ENCODE measurements around the gene OR5H15. TPM values are rescaled to one million over a fixed set of nuclear protein-coding genes. Genes with fewer than 3 reads are reported as not detected.
"Not testable (repeated sequence)": the region's sequence is repeated elsewhere in the genome, so short reads cannot be mapped to it uniquely, and the experiment has no call there.

OR5H15 gene
- not detected for total RNA-seq
- long read RNA-seq, result 0 reads

DNA sequence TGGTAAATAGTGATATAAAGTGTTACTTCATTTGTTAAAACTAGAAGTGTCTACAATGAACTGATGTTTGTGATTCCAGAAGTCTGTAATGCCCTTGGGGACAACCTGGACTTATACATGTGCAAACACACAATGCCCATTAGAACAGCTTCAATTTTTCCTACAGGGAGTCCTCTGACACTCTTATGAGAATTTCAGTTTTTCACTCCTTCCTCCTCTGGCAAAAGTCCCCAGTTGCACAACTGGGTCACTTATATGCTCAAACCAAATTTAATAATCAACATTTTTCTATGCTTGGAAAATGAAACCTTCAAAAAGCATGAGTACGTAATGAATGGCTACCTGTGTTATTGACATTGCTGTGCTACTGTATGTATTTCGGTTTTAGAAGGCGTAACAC lies at the start of gene OR5H15:
OR5H15 (plus strand) TSS at position 301 of the 400 bp plus-strand sequence. CDS start 2,004 bp downstream, outside the sequence.
- ATAC-seq (ENCODE audit: poor library complexity) (no peak), DNase-seq (no peak)

DNA sequence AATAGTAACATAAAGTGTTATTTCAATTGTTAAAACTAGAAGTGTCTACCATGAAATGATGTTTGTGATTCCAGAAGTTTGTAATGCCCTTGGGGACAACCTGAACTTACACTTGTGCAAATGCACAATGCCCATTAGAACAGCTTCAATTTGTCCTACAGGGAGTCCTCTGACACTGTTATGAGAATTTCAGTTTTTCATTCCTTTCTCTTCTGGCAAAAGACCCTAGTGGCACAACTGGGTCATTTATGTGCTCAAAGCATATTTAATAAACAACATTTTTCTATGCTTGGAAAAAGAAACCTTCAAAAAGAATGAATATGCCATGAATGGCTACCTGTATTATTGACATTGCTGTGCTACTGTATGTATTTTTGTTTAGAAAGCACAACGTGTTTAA lies 36.1 kb upstream of the OR5H15 start, which contains the start of gene OR5H1:
OR5H1 (plus strand) TSS at position 301 of the 400 bp plus-strand sequence. CDS start 1,977 bp downstream, outside the sequence.
- intact Hi-C loops (cut with DNase I), result no loop called here
- no peak for ATAC-seq (ENCODE audit: poor library complexity)
- no peak for DNase-seq

More for the DNA sequence above, at the start of gene OR5H15:
- intact Hi-C loops (cut with DNase I), result no loop called here

DNA sequence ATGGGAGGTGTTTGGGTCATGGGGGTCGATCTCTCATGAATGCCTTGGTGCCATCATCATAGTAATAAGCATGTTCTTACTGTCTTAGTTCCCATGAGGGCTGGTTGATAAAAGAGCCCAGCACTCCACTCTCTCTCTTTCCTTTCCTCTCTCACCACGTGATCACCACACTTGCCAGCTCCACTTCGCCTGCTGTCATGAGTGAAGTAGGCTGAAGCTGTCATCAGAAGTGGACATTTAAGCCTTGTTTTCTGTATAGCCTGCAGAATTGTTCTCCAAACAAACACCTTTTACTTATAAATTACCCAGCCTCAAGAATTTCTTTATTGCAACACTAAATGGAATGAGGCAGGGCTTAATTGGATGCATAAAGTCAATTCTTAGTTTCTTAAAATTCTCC lies 29.9 kb upstream of the OR5H15 start:
- intact Hi-C loops (cut with DNase I), result no loop called here
- no peak for DNase-seq
- ATAC-seq (ENCODE audit: poor library complexity), result no peak

DNA sequence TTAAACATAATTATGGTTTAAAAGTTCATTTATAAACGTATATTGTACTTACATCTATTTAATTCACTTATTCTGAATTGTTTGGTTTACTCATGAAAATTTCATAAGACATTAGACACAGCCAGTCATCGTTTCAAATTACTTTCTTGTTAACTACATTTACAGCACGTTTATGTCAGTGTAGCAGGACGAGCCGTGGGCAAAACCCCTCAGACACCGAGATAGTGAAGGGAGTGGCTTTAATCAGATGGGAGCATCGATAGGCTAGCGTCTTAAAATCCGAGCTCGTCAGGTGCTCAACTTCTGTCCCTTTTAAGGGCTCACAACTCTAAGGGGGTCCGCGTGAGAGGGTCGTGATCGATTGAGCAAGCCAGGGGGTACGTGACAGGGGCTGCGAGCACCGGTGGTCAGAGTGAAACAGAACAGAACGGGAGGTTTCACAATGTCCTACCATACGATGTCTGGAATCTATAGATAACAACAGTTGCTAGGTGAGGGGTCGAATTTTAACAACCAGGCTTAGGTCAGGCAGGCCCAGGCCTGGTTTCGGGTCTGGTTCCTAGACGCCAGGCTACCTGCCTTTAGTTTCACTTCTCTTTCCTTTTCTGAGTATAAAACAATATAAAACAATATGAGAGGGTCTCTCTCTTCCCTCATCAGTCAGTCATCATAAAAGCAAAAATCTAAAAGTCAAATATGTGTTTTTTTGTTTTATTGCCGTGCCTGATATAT lies 28.5 kb upstream of the OR5H15 start:
- intact Hi-C loops (cut with DNase I), result not testable (repeated sequence)

DNA sequence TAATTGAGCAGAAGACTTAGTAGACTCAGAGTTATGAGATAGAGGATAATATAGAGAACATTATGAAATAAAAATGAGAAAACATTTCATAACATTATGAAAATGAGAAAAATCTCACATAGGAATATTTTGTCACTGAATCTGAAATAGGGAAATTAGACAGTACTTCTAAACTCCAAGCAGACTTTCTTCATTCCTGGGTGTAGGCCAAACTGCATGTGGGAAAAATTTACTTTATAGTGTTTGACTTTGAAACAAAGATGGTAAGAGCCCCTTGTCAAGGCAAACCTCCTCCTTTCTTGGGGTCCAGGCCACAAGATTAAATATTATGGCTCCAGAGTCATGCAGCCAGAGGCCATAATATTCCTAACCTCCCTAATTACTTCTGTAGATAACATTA lies 26.0 kb upstream of the OR5H15 start:
- ATAC-seq (ENCODE audit: poor library complexity) (no peak), DNase-seq (no peak)
- intact Hi-C loops (cut with DNase I), result no loop called here

More for the DNA sequence above, 28.5 kb upstream of the OR5H15 start:
- DNase-seq; ATAC-seq (ENCODE audit: poor library complexity): not testable (repeated sequence)

DNA sequence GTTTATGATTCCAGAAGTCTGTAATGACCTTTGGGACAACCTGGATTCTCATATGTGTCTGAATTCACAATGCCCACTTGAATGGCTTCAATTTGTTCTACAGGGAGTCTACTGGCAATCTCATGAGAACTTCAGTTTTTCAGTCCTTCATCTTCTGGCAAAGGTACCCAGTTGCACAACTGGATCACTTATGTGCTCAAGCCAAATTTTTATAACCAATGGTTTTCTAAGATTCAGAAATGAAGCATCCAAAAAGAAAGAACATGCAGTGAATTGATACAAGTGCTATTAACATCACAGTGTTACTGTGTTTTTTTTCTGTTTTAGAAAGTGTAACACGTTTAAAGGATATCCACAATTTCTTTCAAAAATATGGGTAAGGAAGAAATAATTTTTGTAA lies 19.3 kb upstream of the OR5H15 start, which contains the start of gene OR5H14:
OR5H14 (plus strand) TSS at position 301 of the 400 bp plus-strand sequence. CDS start 1,907 bp downstream, outside the sequence.
- ATAC-seq (ENCODE audit: poor library complexity) (no peak), DNase-seq (no peak)
- intact Hi-C loops (cut with DNase I), result no loop called here

DNA sequence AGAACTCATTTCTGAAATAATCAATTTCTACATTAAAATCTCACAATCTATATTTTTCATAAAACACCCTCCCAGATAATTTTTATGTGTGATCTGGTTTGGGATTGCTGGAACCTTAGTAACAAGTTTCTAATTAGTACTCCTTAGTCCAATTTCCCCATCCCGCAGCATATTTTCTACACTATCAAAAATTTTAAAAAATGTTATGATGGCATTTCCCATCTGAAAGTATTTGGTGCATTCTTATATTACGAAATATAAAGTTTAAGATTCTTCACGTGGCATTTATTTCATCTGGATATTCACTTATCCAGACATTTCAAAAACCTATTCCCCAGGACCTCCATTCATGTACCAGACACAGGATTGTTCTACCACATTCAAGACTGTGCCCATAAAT lies 17.7 kb upstream of the OR5H15 start:
- DNase-seq (no peak), ATAC-seq (ENCODE audit: poor library complexity) (no peak)
- intact Hi-C loops (cut with DNase I), result no loop called here

DNA sequence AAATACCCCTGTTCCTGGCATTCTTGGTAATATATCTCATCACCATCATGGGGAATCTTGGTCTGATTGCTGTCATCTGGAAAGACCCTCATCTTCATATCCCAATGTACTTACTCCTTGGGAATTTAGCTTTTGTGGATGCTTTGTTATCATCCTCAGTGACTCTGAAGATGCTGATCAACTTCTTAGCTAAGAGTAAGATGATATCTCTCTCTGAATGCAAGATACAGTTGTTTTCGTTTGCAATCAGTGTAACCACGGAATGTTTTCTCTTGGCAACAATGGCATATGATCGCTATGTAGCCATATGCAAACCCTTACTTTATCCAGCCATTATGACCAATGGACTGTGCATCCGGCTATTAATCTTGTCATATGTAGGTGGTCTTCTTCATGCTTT lies 17.0 kb upstream of the OR5H15 start:
- ATAC-seq (ENCODE audit: poor library complexity); intact Hi-C loops (cut with DNase I); DNase-seq: not testable (repeated sequence)

DNA sequence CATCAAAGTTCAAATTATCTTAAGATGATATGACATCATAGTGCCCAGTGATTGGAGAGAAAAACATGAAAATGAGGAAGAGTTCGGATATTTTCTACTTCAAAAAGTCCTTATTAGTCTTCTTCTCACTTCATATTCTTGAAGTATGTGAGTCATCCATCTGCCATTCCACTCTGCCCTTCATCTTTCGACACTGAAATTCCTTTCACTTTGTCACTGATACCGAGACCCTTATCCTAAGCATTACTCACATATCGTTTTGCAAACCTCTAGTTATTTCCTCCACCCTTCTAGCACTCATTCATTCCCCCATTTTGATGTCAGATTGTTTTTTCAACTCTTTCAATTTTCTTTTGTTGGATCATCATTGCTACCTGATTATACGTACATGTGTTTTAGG lies 15.3 kb upstream of the OR5H15 start:
- DNase-seq (no peak), ATAC-seq (ENCODE audit: poor library complexity) (no peak)
- intact Hi-C loops (cut with DNase I), result no loop called here

DNA sequence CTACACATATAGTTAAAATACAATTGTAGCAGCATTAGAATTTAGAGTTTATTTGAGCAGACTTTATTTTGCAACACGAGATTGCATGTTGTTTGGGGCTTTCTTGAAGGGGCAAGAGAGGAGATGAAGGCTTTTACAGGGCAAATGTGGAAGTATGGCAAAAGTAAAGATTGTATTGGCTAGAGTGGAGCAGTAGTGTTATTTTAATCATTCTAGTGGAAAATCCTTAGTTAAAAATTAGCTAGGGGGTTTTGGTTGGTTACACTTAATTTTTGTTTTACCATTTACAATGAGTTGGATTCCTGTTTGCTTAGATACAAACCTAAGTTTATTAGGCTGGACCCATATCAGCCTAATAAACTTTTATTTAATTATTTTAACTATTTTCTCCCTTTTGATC lies 4.6 kb downstream of the OR5H15 start:
- no peak for ATAC-seq (ENCODE audit: poor library complexity)
- DNase-seq, result no peak
- intact Hi-C loops (cut with DNase I), result no loop called here

DNA sequence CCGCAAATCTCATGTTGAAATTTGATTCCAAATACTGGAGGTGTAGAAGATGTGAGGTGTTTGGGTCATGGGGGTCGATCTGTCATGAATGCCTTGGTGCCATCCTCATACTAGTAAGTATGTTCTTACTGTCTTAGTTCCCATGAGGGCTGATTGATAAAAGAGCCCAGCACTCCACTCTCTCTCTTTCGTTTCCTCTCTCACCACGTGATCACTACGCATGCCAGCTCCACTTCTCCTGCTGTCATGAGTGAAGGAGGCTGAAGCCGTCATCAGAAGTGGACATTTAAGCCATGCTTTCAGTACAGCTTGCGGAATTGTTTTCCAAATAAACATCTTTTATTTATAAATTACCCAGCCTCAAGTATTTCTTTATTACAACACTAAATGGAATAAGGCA lies 6.1 kb downstream of the OR5H15 start:
- no peak for ATAC-seq (ENCODE audit: poor library complexity)
- DNase-seq, result no peak
- intact Hi-C loops (cut with DNase I), result no loop called here

DNA sequence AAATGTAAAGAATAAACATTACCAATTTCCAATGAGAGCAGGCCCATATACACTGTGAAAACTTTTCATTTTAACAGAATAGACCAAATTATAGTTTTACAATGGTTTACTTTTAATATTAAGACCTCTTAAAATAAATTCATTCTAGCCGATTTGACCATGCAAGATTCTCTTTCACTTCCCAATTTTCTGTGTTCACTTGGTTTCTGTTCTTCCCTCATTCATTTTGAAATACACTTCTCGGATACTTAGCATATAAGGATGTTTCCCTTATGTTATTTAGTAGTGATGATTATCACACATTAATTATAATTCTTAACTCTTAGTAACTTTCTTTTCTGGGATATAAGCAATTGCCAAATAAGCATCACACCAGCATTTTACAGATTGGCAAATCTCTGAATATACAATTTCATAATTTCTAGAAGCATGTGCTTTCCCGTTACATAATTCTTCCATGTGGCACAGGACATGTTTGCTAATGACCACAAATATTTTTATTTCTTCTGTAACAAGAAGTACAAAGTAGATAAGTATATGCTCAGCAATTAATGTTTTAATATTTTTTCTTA lies 13.9 kb downstream of the OR5H15 start:
- DNase-seq (no peak), ATAC-seq (ENCODE audit: poor library complexity) (no peak)
- intact Hi-C loops (cut with DNase I), result no loop called here

DNA sequence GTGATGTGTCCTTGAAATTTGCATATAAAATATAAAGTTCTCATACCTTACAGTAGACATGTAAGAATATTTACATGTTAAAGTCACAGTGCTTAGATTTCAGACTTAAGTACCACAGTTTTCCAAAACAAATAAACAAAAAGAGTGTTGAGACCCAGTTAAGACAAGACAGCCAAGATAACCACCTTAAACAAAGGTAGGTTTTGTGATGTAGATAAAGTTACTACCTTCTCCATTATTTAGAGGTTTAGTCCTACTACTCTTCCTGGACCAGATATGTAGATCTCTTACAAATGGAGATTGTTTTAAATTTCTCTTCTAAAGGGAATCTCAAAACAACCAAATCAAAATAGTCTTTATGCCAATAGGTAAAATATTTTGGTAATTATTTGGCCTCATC lies 15.7 kb downstream of the OR5H15 start:
- ATAC-seq (ENCODE audit: poor library complexity), result no peak
- DNase-seq, result no peak
- intact Hi-C loops (cut with DNase I), result no loop called here

DNA sequence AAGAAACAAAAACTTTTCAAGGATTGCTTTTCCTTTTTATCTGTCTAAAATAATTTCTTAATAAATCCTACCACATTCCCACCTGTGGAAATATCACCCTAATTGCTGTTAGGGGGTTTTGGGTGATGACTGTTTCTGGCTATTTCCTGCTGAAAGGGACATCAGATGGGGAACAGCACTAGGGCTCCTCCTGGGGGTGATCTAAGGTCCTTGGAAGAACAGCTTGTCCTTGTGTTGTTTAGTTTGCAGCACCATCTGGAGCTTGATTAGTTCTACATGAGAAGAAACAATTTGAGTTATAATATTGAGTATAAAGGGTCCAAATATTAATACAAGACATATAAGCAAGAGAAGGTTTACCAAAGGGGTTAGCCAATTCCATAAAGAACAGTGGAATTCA lies 18.7 kb downstream of the OR5H15 start:
- intact Hi-C loops (cut with DNase I), result no loop called here
- ATAC-seq (ENCODE audit: poor library complexity), result no peak
- DNase-seq, result no peak

DNA sequence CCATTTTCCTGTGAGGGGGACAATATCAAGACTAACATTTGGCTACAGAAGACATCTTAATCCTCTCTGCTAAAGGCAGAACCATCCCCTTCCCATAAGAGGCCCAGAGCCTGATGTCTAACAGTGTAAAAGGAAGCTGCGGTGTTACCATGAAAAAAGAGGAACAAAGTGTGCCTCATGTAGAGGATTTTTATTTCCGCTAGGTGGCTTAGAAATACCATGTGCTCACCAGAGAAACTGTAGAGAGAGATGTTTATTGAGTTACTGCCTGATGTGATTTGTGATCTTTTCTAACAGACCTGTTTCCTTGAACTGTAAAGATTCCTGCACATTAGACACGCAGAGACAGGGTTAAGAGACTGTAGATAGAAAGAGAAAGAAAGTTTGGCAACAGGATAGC lies 22.0 kb downstream of the OR5H15 start:
- ATAC-seq (ENCODE audit: poor library complexity) (no peak), DNase-seq (no peak)
- intact Hi-C loops (cut with DNase I), result no loop called here

DNA sequence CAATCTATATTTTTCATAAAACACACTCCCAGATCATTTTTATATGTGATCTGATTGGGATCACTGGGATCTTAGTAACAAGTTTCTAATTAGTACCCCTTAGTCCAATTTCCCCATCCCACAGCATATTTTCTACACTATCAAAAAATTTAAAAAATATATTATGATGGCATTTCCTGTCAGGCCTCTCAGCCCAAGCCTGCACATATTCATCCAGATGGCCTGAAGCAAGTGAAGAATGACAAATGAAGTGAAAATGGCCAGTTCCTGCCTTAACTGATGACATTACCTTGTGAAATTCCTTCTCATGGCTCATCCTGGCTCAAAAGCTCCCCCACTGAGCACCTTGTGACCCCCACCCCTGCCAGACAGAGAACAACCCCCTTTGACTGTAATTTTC lies 24.4 kb downstream of the OR5H15 start:
- intact Hi-C loops (cut with DNase I); DNase-seq; ATAC-seq (ENCODE audit: poor library complexity): not testable (repeated sequence)

DNA sequence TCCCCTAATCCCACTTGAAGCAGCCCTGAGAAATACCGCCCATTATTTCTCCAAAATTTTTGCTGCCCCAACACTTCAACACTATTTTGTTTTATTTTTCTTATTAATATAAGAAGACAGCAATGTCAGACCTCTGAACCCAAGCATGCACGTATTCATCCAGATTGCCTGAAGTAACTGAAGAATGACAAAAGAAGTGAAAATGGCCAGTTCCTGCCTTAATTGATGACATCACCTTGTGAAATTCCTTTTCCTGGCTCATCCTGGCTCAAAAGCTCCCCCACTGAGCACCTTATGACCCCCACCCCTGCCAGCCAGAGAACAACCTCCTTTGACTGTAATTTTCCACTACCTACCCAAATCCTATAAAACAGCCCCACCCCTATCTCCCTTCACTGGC lies 29.8 kb downstream of the OR5H15 start:
- ATAC-seq (ENCODE audit: poor library complexity); DNase-seq; intact Hi-C loops (cut with DNase I): not testable (repeated sequence)

DNA sequence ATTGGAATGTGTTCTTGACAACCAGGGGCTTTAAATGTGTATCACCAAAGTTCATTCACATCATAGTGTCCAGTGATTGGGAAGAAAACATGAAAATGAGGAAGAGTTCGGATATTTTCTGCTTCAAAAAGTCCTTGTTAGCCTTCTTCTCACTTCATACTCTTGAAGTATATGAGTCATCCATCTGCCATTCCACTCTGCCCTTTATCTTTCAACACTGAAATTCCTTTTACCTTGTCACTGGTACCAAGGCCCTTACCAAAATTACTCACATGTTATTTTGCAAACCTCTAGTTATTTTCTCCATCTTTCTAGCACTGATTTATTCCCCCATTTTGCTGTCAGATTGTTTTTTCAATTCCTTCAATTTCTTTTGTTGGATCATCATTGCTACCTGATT lies 32.5 kb downstream of the OR5H15 start:
- ATAC-seq (ENCODE audit: poor library complexity) (no peak), DNase-seq (no peak)
- intact Hi-C loops (cut with DNase I), result no loop called here

DNA sequence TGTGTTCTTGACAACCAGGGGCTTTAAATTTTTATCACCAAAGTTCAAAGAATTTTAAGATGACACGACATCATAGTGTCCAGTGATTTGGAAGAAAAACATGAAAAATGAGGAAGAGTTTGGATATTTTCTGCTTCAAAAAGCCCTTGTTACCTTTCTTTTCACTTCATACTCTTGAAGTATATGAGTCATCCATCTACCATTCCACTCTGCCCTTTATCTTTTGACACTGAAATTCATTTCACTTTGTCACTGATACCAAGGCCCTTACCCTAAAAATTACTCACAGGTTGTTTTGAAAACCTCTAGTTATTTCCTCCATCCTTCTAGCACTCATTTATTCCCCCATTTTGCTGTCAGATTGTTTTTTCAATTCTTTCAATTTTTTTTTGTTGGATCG lies 42.7 kb downstream of the OR5H15 start:
- no peak for ATAC-seq (ENCODE audit: poor library complexity)
- intact Hi-C loops (cut with DNase I), result no loop called here
- DNase-seq, result no peak

DNA sequence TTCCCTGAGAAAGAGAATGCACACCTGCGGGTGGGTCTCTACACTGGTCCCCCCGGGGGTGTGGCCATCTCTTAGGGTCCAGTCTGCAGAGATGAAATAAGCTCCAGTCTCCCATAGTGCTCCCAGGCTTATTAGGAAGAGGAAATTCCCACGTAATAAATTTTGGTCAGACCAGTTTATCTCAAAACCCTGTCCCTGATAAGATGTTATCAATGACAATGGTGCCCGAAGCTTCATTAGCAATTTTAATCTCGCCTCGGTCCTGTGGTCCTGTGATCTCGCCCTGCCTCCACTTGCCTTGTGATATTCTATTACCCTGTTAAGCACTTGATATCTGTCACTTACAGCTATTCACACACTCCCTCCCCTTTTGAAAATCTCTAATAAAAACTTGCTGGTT lies 46.8 kb downstream of the OR5H15 start:
- ATAC-seq (ENCODE audit: poor library complexity) (no peak), DNase-seq (no peak)
- intact Hi-C loops (cut with DNase I), result loop anchor here (2.0 kb wide), 1 partner anchor 58 kb away; no protein-coding TSS in a partner anchor

Data from Right ventricle myocardium superior (tissue), 1 donor.